Colon (tissue), 2 donors: ENCODE measurements around the gene VPS37C.
"Not testable (repeated sequence)": the region's sequence is repeated elsewhere in the genome, so short reads cannot be mapped to it uniquely, and the experiment has no call there.

Experiments
- FAIRE-seq: peaks from 2 replicates; lab custom pipeline; 2012; peaks lifted over from hg19 to GRCh38; lab: Jason Lieb, UNC
- donor health status: control.
- donor health status: control.

Gene VPS37C

DNA sequence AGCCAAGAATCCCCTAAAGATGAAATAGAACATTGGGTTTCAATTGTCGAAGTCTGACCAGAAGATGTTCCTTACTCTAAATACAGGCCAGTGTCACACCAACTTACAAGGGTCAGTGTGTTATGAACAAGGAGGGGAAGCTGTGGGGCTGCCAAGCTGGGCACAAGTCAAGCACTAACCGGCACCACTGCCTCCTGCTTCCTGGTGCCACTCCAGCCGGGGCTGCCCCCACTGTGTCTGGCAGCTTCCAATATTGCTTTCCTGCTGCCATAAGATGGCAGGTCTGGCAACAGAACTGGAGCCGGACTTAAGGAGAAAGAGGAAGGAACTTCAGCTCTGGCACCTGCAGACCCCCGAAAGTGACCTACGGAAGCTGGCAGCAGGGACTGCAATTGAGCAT is 13.7 kb upstream of the VPS37C start:
- no peak for FAIRE-seq

DNA sequence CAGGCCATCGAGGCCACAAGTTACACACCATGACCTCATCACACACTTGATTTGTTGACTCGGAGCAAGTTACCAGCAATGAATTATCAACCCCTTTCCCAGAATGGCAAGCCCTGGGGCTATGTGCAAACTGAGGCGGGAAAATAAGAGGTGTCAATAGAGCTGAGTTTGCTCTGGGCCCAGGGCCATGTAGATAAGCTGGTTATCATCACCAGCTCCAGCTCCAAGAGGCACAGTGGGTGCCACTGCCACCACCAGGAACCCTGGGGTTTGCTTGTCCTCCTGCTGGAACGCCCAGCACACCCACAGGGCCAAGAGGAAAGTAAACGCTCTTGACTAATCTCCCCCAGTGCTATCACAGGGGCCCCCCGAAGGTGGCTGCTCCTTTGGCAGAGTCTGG is 13.0 kb upstream of the VPS37C start:
- no peak for FAIRE-seq

DNA sequence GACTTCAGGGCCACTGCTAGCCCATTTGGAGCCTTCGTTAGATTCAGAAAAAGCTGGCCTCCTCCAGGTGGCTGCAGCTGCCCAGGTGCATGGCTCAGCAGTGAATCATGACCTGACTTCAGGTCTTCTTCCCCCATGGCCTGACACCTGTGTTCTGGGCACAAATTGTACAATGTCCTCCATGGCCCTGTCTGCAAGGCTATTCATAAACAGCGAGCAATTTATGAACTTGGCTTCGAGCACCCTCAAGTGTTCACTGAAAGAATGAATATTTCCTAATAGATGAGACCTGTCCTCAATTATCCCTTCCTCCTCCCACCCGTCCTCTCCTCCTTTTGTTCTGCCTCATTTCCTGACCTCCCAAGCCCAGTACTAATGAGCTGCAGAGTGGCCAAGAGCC is 12.2 kb upstream of the VPS37C start:
- FAIRE-seq, result no peak

DNA sequence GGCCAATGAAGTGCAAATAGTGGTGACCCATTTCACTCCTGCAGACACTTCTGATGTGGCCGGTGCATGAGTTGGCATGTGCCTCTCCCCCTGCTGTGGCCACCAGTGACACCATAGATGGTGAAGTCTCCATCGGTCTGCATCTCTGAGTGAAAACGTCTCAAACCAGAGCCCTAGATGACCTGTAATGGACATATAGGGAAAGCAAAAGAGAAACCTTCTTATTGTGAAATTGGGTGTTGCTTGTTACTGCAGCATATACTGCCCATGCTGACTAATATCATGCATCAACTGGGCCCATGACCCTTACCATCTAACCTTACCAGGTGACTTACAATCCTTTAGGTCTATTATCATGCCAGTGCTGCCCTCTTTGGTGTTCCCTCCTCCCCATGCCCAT is 11.7 kb upstream of the VPS37C start:
- no peak for FAIRE-seq

DNA sequence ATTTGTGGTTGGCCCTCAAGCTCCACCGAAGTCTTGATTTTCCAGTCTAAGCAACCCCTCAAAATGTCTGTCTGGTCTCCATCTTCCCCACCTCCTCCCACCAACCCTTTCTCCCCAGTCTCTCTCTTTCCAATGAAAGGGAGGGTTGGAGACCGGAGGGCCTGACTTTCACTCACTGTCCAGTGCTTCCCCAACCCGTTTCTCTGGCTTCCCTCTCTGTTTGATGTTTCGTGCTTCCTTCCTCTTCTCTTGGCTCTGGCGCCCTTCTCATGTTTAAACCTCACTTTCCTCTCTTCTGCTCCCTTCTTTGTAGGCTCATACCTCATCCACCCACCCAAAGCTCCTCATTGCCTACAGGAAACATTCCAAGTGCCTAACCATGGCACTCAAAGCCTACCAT is 11.1 kb upstream of the VPS37C start:
- FAIRE-seq, result no peak

DNA sequence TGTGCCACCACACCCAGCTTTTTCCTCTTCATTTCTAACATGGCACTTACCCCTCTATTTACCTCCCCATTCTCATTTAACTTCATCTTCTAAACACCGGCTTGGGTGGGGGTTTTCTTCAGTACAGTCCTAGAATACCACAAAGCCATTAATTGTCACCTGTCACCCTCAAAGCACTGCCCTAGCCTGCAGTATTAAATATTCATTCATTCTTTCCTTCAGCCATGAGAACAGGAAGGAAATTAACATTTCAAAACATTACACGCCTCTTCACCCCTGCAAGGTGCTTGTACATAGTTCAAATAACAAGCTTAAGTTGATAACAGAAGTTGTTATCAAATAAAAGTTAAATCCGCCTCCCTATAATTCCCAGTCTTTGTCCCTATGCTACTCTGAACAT is 10.7 kb upstream of the VPS37C start:
- no peak for FAIRE-seq

DNA sequence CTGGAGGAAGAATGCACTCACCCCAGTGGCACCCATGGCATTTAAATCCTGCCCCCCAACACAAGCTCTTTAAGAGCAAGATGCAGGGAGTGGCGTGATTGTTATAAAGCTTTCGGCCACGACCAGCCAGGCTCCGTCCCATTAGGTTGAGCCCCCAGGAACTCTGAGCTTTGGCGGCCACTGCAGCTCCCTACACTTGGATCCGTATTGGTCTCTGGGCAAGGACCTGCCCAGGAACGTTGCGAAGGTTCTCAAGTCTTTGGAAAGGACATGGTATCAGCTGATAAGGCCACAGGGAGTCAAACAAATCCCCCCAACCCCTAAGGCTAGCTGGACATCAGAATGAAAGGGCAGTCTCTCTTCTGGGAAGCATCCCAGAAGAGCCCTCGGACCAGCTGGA is 9.3 kb upstream of the VPS37C start:
- FAIRE-seq, result no peak

DNA sequence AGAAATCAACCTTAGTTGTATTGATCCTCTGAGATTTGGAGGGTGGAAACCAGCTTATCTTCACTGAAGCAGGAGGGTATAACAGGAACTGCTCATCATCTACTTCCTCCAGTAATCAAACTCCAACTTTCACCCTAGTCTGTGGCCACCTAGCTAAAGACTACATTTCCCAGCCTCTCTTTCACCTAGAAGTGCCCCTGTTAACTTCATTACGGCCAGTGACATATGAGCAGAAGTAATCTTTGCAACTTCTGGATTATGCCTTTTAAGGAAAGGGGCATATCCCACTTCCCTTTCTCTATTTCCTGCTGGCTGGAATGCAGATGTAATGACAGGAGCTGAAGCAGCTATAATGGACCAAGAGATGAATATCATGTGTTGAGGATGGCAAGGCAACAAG is 7.6 kb upstream of the VPS37C start:
- FAIRE-seq, result no peak

DNA sequence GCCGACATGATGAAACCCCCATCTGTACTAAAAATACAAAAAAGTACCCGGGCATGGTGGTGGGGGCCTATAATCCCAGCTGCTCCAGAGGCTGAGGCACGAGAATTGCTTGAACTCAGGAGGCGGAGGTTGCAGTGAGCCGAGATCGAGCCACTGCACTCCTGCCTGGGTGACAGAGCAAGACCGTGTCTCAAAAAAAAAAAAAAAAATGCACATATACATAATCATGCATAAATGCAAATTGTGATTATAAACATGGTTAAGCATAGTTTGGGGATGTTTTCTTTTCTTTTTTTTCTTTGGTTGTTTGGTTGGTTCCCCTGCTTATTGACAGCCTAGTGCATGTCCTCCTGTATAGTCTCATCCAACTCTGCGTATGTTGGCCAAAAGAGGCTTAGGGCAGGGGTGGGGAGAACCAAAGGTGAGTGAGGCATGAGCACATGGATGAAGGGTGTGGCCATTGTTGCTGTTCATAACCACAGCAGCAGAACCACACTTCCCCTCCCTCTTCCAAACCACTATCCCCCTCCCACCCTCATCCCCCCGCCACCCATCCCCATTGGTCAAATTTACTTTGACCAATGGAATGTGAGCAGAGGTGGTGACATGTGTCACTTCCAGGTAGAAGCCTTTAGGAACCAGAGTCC is 6.9 kb upstream of the VPS37C start:
- no peak for FAIRE-seq

DNA sequence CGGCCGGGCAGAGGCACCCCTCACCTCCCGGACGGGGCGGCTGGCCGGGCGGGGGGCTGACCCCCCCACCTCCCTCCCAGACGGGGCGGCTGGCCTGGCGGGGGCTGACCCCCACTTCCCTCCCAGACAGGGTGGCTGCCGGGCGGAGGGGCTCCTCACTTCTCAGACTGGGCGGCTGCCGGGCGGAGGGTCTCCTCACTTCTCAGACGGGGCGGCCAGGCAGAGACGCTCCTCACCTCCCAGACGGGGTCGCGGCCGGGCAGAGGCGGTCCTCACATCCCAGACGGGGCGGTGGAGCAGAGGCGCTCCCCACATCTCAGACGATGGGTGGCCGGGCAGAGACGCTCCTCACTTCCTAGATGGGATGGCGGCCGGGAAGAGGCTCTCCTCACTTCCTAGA is 5.1 kb upstream of the VPS37C start:
- not testable (repeated sequence) for FAIRE-seq

DNA sequence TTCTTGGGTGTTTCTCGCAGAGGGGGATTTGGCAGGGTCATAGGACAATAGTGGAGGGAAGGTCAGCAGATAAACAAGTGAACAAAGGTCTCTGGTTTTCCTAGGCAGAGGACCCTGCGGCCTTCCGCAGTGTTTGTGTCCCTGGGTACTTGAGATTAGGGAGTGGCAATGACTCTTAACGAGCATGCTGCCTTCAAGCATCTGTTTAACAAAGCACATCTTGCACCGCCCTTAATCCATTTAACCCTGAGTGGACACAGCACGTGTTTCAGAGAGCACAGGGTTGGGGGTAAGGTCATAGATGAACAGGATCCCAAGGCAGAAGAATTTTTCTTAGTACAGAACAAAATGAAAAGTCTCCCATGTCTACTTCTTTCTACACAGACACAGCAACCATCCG is 4.6 kb upstream of the VPS37C start:
- not testable (repeated sequence) for FAIRE-seq

DNA sequence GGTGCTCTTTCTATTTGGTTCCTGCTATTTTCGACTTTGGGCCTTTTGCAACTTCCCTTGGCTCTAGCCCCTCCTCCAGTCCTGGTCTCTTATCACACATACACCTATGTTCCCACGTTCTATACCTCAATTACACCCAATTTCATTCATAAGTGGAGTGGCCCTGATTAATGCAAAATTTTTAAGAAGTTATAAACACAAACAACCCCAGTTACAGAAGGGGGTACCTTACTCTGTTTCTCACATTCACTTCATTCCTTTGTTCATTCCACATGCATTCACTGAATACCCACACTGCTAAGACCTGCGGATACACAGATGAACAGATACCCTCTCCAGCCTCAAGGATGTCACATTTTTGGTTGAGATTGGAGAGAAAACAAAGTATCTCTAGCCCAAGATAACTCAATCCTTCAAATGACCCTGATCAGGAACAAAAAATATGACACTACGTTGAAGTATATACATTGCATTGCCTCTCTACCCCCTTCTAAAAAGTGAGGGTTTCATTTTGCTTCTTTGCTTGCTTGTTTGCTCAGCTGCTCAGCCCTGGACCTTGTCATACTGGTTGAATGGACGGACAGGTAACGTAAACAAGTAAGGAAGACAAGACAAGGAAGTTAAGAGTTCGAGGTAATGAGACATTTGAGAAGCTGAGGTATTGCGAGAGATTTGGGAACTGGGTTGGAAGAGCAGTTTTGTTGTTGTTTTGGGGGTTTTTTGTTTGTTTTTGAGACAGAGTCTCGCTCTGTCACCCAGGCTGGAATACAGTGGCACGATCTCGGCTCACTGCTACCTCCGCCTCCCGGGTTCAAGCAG is 3.6 kb upstream of the VPS37C start:
- no peak for FAIRE-seq

DNA sequence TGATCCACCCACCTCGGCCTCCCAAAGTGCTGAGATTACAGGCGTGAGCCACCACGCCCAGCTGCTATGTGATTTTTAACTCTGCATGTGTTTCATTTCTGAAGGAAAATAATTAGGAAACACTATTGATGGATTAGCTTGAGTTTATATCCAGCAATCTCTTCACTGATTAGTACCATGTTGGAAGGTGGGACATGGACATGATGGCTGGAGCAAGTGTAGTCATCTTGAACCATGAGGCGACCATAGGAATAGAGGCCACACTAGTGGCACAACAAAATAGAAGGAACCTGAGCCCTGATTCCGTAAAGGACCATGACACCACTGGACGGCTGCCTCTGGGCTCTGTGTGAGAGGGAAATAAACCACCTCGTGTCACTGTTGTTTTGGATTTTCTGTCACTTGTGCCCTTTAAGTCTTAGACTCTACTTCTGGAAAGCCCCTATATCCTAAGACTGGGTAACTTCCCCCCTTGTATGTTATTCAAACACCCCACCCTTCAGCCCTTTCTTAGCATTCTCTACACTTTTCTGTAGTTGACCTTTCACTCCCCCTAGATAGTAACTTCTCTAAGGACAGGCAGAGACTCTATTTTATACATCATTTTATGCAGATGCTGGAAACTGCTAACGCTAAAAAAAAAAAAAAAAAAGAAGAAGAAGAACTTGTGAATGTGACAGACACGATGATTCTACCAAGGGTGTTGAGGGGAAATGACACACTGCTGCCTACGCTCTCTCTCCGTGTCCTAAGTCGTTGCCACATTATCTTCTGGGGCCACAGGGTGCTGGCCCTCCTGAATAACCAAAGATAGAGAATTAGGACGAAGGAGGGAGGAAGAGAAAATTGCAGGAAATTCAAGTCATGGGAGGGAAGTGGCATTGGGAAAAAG is 2.7 kb upstream of the VPS37C start:
- no peak for FAIRE-seq

DNA sequence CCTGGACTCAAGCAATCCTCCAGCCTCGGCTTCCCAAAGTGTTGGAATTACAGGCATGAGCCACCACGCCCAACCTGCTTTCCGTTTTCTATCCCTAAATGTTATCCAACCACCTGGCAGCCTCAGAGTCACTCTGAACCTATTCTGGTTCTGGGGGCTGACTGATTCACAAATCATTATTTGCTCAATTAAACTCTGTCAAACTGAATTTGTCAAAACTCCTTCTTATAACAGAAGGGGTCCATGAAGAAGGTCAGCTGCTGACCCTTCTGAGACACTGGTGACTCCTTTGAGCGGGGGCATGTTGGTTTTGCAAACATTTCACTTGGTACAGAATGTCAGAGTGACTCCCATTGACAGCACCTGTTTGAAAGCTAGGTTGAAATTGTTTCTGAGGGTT is 1.8 kb upstream of the VPS37C start:
- FAIRE-seq, result no peak

DNA sequence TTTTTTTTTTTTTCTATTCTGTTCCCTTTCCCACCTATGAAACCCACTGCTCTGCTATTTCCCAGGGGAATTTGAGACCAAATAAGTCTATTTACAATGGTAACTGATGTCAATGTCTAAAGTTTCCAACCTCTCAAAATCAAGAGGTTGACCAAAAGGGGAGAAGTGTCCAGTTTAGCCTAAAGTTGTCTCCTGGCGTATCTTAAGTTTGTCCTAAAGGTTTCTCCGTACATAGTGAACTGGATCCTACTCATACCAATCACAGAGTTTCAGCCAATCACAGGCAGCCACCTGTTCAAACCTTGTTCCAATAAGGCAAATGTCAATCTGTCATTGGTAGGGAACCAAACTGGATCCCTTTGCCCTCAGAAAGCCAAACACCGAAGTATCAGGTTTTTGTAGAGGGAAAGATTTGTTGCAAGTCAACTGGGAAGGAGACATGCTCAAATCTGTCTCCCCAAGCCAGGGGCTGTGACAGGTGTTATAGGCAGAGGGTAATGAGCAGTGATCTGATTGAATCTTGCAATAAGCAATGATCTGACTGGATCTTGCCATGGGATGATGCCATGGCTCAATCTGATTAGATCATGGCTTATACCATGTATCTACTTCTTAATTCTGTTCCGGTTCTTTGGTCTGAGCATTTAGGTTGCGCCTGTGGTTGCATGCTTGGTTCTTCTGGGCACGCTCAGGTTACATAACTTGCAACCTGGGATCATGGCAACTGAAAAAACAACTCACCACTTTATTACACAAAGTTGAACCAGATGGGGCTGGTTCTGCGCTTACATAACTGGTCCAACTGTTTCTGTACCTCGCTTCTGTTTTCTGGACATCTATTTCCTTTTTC is 1.1 kb upstream of the VPS37C start:
- no peak for FAIRE-seq

DNA sequence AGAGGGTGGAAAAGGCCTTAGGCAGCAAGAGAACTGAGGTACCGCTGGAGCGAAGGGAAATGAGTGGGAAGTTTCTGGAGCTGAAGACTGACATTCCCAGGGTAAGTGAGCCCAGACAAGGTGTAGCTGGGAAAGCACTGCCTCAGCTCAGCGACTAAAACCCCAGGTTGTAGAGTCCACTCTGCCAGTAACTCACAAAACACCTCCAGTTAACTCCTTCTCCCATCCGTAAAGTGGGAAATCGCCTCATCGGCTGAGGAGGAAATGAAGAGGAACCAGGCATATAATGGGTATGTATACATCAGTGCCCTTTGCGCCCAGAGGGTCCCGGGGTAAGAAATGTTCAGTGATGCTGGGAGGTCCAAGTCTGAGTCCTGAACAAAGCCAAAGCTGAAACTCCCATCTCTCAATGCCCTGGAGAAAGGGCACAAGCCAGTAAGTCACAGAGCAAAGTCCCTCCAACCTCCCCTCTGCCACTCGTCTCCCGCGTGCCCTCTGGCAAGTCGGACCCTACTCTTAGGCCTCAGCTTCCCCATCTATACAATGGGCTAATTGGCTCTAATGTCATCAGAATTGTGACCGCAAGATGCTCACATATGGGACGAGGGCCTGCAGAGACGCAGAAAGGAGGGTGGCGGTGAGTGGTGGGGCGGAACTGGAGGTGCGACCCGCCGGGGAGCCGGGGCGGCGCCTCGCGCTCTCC is 588 bp downstream of the VPS37C start:
- no peak for FAIRE-seq

DNA sequence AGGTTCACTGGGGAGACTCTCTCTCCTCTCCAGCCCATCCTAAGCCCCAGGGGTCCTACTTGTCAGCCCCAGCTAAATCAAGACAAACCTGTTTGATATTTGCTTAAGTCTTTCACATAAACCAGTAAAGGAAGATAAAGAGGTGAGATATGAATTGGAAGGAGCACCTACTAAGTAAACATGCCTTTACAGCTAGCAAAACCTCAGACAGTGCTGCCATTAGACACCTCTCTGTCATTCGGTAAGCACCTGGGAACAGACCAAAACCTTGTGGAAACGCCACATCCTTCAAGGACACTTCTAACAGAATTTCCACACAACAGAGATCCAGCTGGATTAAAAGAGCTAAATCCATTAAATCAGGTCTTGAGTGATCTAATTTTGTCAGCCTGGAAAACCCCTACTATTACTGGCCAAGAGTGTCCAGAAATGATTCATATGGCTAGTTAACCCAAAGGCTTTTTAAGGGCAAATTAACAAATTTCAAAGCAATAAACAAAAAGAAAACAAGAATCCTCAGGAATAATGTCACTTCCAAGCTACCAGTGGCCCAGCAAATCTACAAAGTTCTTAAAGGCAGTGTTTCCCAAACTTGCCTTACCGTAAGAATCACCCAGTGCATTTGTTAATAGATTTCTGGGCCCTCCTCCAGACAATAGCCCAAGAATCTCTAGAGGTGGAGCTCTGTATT is 2.4 kb downstream of the VPS37C start:
- FAIRE-seq, result no peak

DNA sequence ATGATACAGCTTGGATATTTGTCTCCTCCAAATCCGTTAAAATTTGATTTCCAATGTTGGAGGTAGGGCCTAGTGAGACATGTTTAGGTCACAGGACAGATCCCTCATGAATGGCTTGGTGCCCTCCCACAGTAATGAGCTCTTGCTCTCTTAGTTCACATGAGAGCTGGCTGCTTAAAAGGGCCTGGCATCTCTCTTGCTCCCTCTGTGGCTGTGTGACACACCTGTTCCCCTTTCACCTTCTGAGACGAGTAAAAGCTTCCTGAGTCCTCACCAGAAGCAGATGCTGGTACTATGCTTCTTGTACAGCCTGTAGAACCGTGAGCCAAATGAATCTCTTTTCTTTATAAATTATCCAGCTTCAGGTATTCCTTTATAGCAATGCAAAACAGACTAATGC is 3.5 kb downstream of the VPS37C start:
- no peak for FAIRE-seq

DNA sequence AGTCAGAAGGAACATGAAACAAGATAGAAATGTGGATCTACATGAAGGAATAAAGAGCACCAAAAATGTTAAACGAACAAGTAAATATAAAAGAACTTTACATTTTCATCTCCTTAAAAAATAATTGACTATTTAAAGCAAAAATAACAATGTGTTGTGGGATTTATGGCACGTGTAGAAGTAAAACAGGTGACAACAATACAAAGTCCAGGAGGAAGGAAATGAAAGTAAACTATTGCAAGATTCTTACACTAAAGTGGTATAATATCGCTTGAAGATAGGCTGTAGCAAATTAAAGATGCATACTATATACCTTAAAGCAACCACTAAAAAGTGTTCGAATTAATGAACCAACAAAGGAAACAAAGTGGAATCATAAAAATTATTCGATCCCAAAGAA is 5.5 kb downstream of the VPS37C start:
- no peak for FAIRE-seq

DNA sequence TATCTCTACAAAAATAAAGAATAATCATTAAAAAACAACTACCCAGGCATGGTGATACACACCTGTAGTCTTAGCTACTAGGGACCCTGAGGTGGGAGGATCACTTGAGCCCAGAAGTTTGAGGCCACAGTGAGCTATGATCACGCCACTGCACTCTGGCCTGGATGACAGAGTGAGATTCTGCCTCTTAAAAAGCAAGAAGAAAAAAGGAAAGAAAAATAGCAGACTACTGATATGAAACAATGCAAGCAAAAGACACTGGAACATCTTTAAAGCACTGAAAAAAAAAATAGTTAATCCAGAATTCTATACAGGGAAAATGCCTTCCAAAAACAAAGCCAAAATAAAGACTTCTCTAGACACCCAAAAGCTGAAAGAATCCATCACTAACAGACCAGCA is 5.9 kb downstream of the VPS37C start:
- no peak for FAIRE-seq

DNA sequence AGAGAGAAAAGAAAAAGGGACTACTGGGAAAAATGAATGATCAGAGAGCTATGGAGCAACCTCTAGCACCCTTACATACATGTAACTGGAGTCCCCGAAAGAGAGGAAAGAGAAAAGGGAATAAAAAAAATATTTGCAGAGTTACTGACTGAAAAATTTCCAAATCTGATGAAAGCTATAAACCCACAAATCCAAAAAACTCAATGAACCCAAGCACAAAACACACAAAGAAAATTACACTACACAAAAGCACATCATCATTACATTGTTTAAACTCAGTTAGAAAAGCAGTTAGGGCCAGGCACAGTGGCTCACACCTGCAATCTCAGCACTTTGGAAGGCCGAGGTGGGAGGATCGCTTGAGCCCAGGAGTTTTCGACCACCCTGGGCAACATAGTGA is 6.7 kb downstream of the VPS37C start:
- FAIRE-seq, result no peak
